Stomach (tissue), 9 donors: ENCODE results near the gene TYMS. TPM values are rescaled to one million over a fixed set of nuclear protein-coding genes. Genes with fewer than 3 reads are reported as not detected.

ENCODE experiments used
- DNase-seq, 2 donors: peaks; one replicate each; pipeline versions ENCODE4 v3.0.0 to v3.0.0-alpha.2; 2013 to 2019
- H3K27ac ChIP-seq, 5 donors: fragments of 200-600 bp in 4 of 5; sonication (generic) in 4 of 5; one replicate each; pipeline ENCODE4 v1.5.1; 2013 to 2019; ENCODE audit warnings: mild to moderate bottlenecking in 1 of 5, moderate library complexity in 1 of 5
- H3K27me3 ChIP-seq, 3 donors: fragments of 200-600 bp; sonication (generic); one replicate each; pipeline ENCODE4 v1.5.1; 2017 to 2019; ENCODE audit warnings: mixed run types in 1 of 3
- H3K36me3 ChIP-seq, 4 donors: fragments of 200-600 bp; sonication (generic); 1 replicate in 3 of 4; 2 replicates in 1 of 4; pipeline ENCODE4 v1.5.1; 2016 to 2019
- H3K4me1 ChIP-seq, 4 donors: fragments of 200-600 bp; sonication (generic); one replicate each; pipeline ENCODE4 v1.5.1; 2016 to 2019
- H3K4me3 ChIP-seq, 4 donors: fragments of 200-600 bp; sonication (generic) in 3 of 4; one replicate each; pipeline ENCODE4 v1.5.1; 2016 to 2019; ENCODE audit warnings: mild to moderate bottlenecking in 1 of 4
- H3K9me3 ChIP-seq, 4 donors: fragments of 200-600 bp; sonication (generic); one replicate each; pipeline ENCODE4 v1.5.1; 2016 to 2019
- CTCF ChIP-seq, 7 experiments: fragments of 450-650 bp in 4 of 7; fragments of 200-600 bp in 3 of 7; sonication (generic) in 3 of 7; IDR thresholded peaks; one replicate each; pipeline ENCODE4 v1.5.1; 2016 to 2019; ENCODE audit warnings: antibody characterized with exemption in 7 of 7, control low read depth in 2 of 7, mild to moderate bottlenecking in 1 of 7
- EP300 ChIP-seq: sonication (generic); formaldehyde crosslinking; IDR thresholded peaks from one replicate; pipeline ENCODE4 v1.6.1; 2017; ENCODE audit warnings: antibody characterized with exemption
- POLR2A ChIP-seq, 4 donors: fragments of 450-650 bp; IDR thresholded peaks; one replicate each; pipeline ENCODE4 v1.6.1; 2016; ENCODE audit warnings: antibody characterized with exemption in 4 of 4, control low read depth in 2 of 4, mild to moderate bottlenecking in 1 of 4, moderate library complexity in 1 of 4
- POLR2AphosphoS5 ChIP-seq, 3 donors: sonication (generic); formaldehyde crosslinking; IDR thresholded peaks; one replicate each; pipeline ENCODE4 v1.6.1; 2016; ENCODE audit warnings: antibody characterized with exemption in 3 of 3
- WGBS, 5 donors: extraction: QIAGEN DNeasy Blood & Tissue Kit in 3 of 5; methylation state at CpG; one replicate each; pipeline versions ENCODE4 v1.1.5 to v1.1.7; 2013 to 2018; 5-methylcytosine and 5-hydroxymethylcytosine counted together
- intact Hi-C: fragments of 100-400 bp; cut with DNase I; formaldehyde crosslinking; loops from one replicate; pipeline ENCODE4 v1.15.1; 2023; ENCODE audit warnings: low total_unique reads
- polyA plus RNA-seq, 3 donors: library from polyadenylated mRNA; stranded (reverse); fragments of 200-250 nt; gene quantifications; one replicate each; pipeline ENCODE4 v1.2.3, GENCODE V29; 2013
- total RNA-seq, 5 donors: library from RNA; depleted of rRNA; stranded (reverse); fragments of >200 nt; gene quantifications; one replicate each; pipeline versions ENCODE4 v1.1.0 to v1.2.3, GENCODE V29; 2014 to 2016
- donor health status: healthy with polysubstance abuse.
- donor health status: Bipolar disorder and iron deficiency.
- donor health status: healthy.

The TYMS gene
- total and polyA plus RNA-seq, 8 donors, result 1.2 to 17.1 (median 8.1) TPM

- intact Hi-C loops, result no loop called here
- peaks cover 0 to 21% (median 17%) of the 10 kb centered on the region in 4 donors for H3K36me3 ChIP-seq
- H3K27me3 ChIP-seq, result no peaks in the 10 kb centered on the region
- peak in 1 of 2 donors; percentile 35 for DNase-seq
- no peaks in the 10 kb centered on the region for H3K9me3 ChIP-seq
- 64 to 71% (median 67%) methylated on average over 3 of the region's 3 CpGs for WGBS, 5 donors
- H3K27ac ChIP-seq, result peak overlapping the region in 4 of 5 donors; percentile 71 to 90 (median 87)
- no peak for TF ChIP-seq POLR2AphosphoS5 (IDR thresholded peaks at IDR 0.05)
- TF ChIP-seq EP300, result no peak
- TF ChIP-seq CTCF (IDR thresholded peaks at IDR 0.05), result no peak
- no peak for TF ChIP-seq POLR2A (IDR thresholded peaks at IDR 0.05)
- peaks cover 8 to 30% (median 19%) of the 10 kb centered on the region in 4 donors for H3K4me1 ChIP-seq
- peak overlapping the region; percentile 56 to 81 (median 70) for H3K4me3 ChIP-seq
These were observed 53.2 kb downstream of the TYMS start for GRCh38 chr18:710418-711300.

DNA sequence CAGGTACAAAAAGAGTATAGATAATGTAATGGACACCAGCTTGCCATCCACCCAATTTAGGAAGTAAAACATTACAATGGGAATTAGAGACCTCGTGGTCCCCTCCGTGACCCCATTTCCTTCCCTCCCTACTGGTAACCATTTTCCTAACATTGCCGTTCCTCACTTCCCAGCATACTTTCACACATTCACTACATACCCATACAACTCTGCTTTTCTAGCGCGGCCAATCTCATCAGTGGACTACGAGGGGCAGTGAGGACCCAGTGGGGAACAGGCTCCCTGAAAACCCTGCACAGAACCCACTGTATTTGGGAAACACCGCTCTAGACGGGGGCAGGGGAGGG lies 53.8 kb downstream of the TYMS start:
- Histone ChIP-seq H3K36me3 (peaks cover 0 to 15% (median 11%) of the 10 kb centered on the region in 4 donors), H3K9me3 (no peaks in the 10 kb centered on the region), H3K27ac (peak overlapping the region; percentile 29 to 90 (median 85)), H3K4me3 (peak overlapping the region; percentile 56 to 81 (median 70)), H3K27me3 (no peaks in the 10 kb centered on the region), H3K4me1 (peaks cover 8 to 30% (median 19%) of the 10 kb centered on the region in 4 donors)
- TF ChIP-seq EP300, result no peak
- no peak for TF ChIP-seq POLR2AphosphoS5 (IDR thresholded peaks at IDR 0.05)
- no peak for TF ChIP-seq POLR2A (IDR thresholded peaks at IDR 0.05)
- no peak for TF ChIP-seq CTCF (IDR thresholded peaks at IDR 0.05)
- intact Hi-C loops, result no loop called here
- WGBS, 5 donors, result 5 to 10% (median 7%) methylated on average over 8 of the region's 8 CpGs
- DNase-seq, result peak in 1 of 2 donors; percentile 60

DNA sequence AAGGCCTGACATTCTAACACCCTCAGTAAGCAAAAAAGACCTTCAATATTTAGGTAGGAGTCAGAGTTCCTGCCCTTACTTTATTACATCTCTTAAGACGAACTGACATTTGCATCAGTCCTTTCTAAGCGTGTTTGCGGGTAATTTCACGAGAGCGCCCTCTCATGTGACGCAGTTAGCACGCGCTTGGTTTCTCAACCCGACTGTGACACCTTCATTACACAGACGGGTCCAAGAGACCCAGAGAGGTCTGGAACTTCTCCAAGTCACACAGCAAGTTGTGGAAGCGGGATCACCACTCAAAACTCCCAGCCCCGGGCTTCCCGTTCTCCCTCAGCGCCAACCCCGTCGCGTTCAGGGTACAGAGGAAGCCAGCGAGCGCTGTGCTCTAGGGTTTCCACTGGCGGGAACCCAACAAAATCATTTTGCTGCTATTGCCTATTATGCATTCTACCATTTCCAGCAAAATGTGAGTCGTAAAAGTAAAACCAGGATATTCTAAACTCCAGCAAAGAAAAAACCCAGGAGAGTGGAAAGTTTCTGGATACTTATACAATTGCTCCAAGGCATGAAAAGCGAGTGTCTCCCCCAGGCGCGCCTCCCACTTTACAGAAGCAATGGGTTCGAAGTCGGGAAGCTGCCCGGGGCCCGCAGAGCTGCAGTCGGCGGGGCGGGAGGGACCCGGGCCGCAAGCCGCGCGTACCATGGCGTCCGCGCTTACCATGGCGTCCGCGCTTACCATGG lies 54.4 kb downstream of the TYMS start:
- TF ChIP-seq EP300, result no peak
- TF ChIP-seq POLR2AphosphoS5 (IDR thresholded peaks at IDR 0.05), result peak; percentile 66 to 84 (median 75)
- WGBS, 5 donors, result 0 to 1% (median 0%) methylated on average over 28 to 42 of the region's 42 CpGs
- peak overlapping the region; percentile 56 to 81 (median 70) for H3K4me3 ChIP-seq
- intact Hi-C loops, result no loop called here
- H3K36me3 ChIP-seq, result peaks cover 0 to 11% (median 10%) of the 10 kb centered on the region in 4 donors
- no peaks in the 10 kb centered on the region for H3K9me3 ChIP-seq
- H3K27ac ChIP-seq, result peak overlapping the region; percentile 71 to 91 (median 89)
- peak; percentile 72 to 90 for DNase-seq
- no peaks in the 10 kb centered on the region for H3K27me3 ChIP-seq
- H3K4me1 ChIP-seq, result peaks cover 8 to 30% (median 19%) of the 10 kb centered on the region in 4 donors

DNA sequence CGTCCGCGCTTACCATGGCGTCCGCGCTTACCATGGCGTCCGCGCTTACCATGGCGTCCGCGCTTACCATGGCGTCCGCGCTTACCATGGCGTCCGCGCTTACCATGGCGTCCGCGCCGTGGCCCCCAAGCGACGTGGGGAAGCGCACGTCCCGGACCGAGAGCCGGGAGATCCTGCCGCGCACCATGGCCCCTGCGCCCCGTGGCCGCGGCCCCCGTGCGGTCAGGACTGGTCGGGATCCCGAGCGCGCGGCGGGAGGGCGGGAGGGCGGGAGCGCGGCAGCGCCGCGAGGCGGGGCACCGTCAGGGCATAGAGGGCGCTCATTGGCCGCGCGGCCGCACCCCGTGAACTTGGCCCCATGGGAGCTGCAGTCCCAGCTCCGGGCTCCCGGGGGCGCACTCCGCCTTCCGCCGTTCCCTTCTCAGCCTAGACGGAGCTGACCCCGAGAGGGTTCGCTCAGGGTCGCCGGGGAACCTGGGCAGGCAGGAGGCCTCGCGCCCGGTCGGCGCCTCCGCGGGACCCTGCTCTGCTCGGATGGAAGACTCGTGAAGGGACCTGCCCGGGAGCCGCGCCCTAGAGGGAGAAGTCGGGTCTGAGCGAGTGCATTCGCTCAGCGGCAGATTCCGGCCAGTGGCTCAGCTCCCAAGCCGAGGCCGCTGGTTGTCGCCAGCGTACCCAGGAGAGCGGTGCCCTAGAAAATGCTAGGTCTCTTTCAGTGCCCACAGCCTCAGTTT lies 55.1 kb downstream of the TYMS start, which contains the start of gene ENOSF1:
ENOSF1 (minus strand) TSS at position 230 of the 734 bp plus-strand sequence; CDS start at position 187, 43 bp downstream.
- H3K4me1 ChIP-seq, result peaks cover 8 to 30% (median 19%) of the 10 kb centered on the region in 4 donors

More for the DNA sequence above, 55.1 kb downstream of the TYMS start, which contains the start of gene ENOSF1:
- WGBS, 5 donors, result 4 to 14% (median 6%) methylated on average over 22 to 85 of the region's 91 CpGs; no CpG with 5 or more reads in 1 of the 5 donors
- DNase-seq, result peak; percentile 90 to 96
- H3K9me3 ChIP-seq, result no peaks in the 10 kb centered on the region
- H3K27me3 ChIP-seq, result no peaks in the 10 kb centered on the region
- intact Hi-C loops, result no loop called here
- H3K36me3 ChIP-seq, result peaks cover 0 to 11% (median 10%) of the 10 kb centered on the region in 4 donors
- peak within 1 kb of the TSS; percentile 71 to 92 (median 89) for H3K27ac ChIP-seq
- no peak for TF ChIP-seq POLR2A (IDR thresholded peaks at IDR 0.05)
- TF ChIP-seq EP300, result no peak
- TF ChIP-seq CTCF (IDR thresholded peaks at IDR 0.05), result peak in 5 of 7 experiments; percentile 48 to 95 (median 83)
- peak in 2 of 3 donors; percentile 71 to 76 for TF ChIP-seq POLR2AphosphoS5 (IDR thresholded peaks at IDR 0.05)
- peak within 1 kb of the TSS; percentile 56 to 81 (median 70) for H3K4me3 ChIP-seq
